Esophagus muscularis mucosa (tissue), 4 donors: ENCODE measurements around the gene ZRANB2.

Experiments used
- CTCF ChIP-seq, 3 experiments: fragments of 200-600 bp in 2 of 3; fragments of 450-650 bp in 1 of 3; sonication (generic) in 2 of 3; IDR thresholded peaks; one replicate each; pipeline ENCODE4 v1.5.1; 2017 to 2019; ENCODE audit warnings: antibody characterized with exemption in 3 of 3, mild to moderate bottlenecking in 2 of 3, moderate library complexity in 1 of 3
- EP300 ChIP-seq: sonication (generic); formaldehyde crosslinking; IDR thresholded peaks from one replicate; pipeline ENCODE4 v1.6.1; 2017; ENCODE audit warnings: antibody characterized with exemption
- POLR2A ChIP-seq: fragments of 450-650 bp; IDR thresholded peaks from one replicate; pipeline ENCODE4 v1.6.1; 2017; ENCODE audit warnings: antibody characterized with exemption, moderate library complexity, mild to moderate bottlenecking, low read depth
- POLR2AphosphoS5 ChIP-seq, 2 donors: sonication (generic); formaldehyde crosslinking; IDR thresholded peaks; one replicate each; pipeline ENCODE4 v1.6.1; 2017; ENCODE audit warnings: antibody characterized with exemption in 2 of 2

DNA sequence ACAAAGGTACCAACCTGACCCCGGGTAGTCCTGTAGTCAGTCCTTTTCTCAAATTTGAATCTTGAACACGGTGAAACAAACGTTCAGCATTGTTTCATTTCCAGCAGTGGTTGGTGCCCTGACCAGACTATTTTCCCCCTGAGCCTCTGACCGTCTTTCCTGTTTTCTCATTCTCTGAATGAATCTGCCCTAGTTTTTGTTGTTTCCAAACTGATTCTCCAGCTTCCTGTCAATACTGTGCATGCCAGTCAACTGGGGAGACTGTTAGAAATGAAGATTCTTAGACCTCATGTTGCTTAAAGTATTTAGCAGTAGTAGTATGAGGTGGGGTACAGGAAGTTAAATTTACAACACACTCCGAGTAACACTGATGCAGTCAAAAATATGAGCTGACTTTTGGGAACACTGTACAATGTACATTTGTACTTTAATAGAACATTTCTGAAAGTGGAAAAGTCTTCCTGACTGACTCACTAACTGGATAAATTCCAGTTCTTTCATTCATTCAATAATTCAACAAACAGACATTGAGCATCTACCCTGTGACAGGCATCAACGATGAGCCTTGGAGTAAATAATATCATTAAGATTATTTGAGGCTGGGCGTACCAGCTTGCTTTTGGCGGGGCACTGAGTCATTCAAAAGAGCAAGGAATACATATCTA is 26.0 kb upstream of the ZRANB2 start:
- TF ChIP-seq EP300 (no peak), POLR2A (no peak), CTCF (IDR thresholded peaks at IDR 0.05) (no peak), POLR2AphosphoS5 (IDR thresholded peaks at IDR 0.05) (no peak)
